GDM1 (cell line): ENCODE data around the gene MFAP3L.

ENCODE experiments used
- DNase-seq: peaks from one replicate; lab custom pipeline; 2025; lab: John Stamatoyannopoulos, UW

The MFAP3L gene

GRCh38 chr4:170017252-170017651 is 8.9 kb downstream of the MFAP3L start:
- no peak for DNase-seq

GRCh38 chr4:170015285-170015684 is 10.9 kb downstream of the MFAP3L start:
- DNase-seq = no peak

DNA sequence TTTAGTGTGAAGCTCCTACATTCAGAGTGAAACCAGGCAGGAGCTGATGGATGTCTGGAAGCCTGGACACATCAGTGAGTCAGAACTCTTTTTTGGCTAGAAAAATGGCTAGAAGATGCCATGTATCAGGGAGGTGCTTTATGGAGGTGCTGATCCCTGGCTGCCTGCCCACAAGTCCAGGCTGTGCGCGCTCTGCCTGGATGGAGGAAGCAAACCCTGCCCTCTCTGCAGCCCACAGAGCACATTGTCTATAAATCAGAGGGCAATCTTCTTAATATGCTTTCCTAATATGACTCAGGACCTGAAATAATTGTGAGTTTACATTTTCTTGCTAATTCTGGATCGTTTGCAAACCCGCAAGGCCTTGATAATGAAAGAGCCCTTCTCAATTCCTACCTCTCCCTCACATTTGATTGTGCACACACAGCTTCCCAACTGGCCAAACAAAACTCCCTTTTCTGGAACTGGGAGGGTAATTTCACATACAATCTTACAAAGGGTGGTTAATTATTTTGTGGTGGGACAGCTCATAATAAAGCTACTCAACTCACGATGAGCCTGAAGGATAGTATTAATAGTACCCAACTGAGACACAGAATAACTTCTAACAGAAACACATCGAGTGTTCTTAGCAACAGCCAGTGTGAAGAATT is 11.7 kb downstream of the MFAP3L start:
- peak; percentile 0 for DNase-seq

- no peak for DNase-seq
Measured at GRCh38 chr4:170012629-170012958, 13.6 kb downstream of the MFAP3L start.

- DNase-seq = peak; percentile 62
Measured at GRCh38 chr4:170011921-170012628, 14.1 kb downstream of the MFAP3L start.

- DNase-seq = no peak
Measured at GRCh38 chr4:170009291-170009690, 16.9 kb downstream of the MFAP3L start.

DNA sequence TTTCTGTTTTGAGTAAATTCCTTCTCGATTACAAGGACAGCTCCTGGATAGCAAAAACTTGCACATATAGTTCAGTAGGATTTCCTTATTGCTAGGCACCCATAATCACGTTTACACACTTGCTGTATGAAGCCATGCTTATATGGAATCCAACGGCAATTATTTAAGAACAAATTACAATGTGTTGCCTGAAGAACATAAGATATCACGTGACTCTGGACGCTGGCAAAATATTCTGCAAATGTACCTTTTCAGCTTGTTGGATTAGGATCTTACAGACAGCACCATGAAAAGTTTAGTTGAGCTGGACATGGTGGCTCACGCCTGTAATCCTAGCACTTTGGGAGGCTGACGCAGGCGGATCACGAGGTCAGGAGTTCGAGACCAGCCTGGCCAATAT is 17.4 kb downstream of the MFAP3L start:
- DNase-seq = no peak

DNA sequence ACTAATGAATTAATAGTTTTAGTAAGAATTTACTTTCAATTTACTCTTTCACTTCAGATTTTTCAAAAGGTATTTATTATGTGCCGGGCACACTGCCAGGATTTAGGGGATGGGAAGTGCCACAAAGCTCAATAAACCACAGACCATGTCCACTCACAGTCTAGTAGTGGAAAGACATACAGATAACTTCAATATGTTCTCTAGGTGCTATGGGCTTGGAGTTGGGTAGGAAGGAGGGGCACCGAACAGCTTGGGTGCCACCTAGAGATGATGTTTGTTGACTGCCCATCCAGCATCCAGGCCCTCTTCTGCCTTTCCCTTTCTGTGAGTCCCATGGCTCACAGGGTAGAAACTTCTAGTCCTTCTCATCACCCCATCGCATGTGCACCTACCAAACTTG is 17.8 kb downstream of the MFAP3L start:
- peak; percentile 12 for DNase-seq

DNA sequence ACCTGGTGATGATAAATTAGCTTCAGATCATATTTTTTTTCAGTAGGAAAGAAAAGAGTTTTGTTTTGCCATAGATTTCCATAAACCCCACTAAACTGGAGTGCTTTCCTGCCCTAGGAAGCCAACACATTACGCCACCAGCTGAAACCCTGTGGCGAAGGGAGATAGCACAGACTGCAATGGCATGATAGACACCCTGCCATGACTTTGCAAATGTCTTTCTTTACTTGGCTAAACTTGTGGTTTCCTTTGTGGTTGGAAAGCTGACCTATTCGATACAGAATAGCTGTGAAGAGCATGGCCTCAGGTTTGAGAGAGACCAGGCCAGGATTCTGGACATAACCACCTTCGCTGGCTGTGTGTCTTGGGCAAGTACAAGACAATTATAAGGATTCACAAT is 19.1 kb downstream of the MFAP3L start:
- DNase-seq = peak; percentile 80

DNA sequence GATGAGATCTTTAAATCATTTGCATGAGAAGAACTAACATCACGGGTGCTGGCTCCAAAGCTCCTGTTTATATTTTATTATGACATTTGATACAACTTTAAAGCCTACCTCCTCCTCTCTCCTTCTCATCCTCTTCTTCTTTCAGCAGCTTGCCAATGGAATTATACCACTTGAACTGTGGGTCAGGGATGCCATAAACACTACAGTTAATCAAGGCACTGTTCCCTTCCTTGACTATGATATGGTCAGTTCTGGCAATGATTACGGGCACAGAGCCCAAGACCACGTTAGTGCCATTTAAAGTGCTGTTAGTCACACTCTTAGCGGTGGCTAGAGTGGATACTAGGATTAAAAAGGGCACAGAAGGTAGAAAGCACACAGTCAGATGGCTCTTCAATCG is 20.7 kb downstream of the MFAP3L start:
- DNase-seq = no peak

DNA sequence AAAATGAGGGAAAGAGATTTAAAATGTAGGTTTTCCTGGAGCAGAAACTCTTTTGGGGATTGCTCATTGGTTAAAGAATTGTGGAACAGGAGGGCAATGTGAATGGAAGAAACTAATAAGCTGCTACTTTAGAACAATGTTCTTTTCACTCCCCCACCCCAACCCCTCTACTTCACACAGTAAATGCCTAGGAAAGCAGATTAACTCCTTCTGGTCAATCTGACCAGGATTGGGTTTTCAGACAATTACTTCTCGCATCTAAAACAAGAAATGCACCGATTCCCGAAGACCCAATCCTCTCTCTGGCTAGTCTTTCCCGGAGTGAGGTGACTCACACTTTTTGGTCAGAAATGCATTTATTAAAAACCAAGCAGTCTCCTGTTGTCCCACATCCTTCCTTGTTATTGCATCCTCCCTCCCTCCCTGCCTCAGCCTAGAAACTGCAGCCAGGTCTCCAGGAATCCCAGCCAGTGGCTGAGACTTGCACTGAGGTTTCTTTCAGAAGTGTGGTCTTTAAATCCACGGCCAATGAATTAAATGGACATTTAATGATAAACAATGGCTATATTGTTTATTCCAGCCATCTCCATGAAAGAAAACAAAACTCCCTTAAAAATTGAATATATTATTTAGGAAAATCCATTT is 21.4 kb downstream of the MFAP3L start:
- no peak for DNase-seq

- no peak for DNase-seq
Measured at GRCh38 chr4:170003071-170004070, 22.8 kb downstream of the MFAP3L start.

DNA sequence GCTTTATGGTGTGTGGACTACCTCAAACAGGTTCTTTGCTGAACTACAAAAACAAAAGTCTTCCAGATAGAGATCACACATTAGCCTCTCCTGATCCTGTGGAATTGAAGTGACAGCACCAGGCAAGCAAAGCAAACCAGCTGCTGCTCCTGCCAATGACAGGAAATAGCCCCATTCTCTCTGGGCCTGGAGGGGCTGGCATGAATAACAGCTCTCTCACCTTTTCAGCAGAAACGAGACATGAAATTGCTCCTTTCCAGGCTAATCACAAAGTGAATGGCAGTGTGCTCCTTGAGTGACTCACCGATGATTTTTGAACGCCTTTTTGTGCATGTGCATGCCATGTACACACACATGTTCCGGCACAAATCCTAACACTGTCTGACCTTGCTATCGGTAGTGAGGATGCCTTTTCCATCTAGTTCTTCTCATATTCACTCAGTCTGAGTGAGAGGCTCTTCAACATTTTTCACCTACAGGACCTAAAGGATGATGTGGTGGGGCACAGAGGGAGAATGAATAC is 24.4 kb downstream of the MFAP3L start:
- DNase-seq = no peak

DNA sequence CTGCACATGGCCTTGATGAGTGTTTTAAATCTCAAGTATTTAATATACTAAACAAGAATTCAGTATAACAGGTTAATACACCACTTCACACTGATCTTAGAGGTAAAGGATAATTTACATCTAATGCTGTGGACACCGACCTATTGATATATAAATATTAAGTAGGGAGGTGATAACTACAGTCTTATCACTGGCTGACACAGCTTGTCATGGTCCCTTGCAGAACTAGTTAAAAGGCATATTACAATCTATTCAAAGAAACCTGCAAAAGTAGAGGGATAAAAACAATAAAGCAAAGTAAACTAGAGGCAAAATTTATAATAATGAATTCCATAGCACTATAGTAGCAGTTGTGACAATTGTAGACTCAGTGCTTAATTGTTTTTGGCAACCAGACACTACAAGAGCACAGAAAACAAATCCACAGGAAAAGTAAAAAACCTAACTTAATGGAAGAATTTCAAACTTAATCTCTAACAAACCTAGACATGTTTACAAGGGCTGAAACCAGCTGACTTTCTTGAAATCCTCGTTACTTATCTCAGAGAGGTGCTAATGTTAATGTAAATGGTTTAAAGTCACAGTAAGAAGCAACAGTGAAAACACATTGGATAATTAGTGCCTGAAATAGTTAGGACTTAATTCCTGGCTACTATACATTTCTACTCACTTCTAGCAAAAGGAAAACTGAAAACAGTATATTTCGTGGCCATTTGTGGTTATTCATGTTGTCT is 25.0 kb downstream of the MFAP3L start:
- no peak for DNase-seq

DNA sequence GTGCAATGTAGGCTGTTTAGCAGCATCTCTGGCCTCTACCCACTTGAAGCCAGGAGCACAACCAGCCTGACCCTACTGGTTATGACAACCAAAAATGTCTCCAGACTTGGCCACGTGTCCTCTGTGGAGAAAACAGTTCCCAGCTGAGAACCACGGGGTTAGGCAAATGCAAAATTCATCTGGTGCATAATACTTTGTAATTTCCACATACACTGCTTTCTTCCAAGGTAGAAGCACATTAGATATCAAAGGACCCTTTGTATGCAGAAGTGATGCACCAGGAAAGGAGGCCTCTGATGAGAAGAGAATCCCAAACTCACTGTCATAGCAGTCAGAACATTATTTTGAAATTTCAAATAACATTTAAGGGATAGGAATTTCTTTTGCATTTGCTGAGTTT is 26.3 kb downstream of the MFAP3L start:
- DNase-seq = no peak

GRCh38 chr4:169998981-169999380 is 27.2 kb downstream of the MFAP3L start:
- no peak for DNase-seq

- DNase-seq = no peak
Measured at GRCh38 chr4:169996379-169997240, 29.6 kb downstream of the MFAP3L start.

DNA sequence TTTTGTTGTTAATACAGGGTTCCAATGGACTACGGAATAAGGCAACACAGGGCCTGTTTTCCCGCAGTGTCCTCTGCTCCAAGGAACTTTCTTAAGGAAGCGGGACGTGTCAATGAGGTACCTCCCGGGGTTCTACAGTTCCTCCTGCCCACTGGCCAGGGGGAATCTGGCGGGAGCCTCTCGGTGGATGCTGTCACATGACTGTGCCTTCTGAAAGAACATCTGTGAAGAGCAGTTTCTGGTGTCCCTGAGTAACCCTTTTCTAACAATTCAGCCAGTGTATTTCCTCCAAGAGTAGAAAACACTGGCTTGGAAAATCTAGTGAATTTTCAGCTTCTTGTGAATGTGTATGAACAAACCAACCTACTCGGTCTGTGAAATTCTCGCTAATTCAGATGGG is 32.7 kb downstream of the MFAP3L start:
- no peak for DNase-seq

DNA sequence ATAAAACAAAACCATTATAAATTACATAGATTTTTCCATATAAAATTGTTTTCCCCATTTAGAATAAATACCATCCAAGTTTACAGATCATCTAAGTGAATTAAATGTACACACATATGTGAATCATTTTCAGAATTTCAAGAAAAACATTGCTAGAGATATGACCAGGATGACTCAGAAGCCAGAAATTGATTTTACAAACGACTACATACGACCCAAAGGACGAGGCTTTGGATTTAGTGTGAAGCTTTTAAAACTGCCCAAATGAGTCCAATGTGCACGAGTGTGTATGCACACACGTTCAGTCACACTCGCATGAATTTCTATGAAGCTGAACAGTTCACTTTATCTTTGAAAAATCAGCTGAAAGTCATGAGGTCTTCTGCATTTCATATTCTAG is 37.9 kb downstream of the MFAP3L start:
- DNase-seq = no peak
